Activated naive CD4-positive, alpha-beta T cell treated with Interleukin-2 at 50 U/mL for 16 hours (primary cell): ENCODE measurements around the gene RNF13.
A peak's percentile ranks its signal among the peaks of the same experiment; 100 is the strongest.
"Not testable (repeated sequence)": the region's sequence is repeated elsewhere in the genome, so short reads cannot be mapped to it uniquely, and the experiment has no call there.

Source experiments
- DNase-seq: peaks from one replicate; pipeline ENCODE4 v3.0.0-alpha.2; 2020

The RNF13 gene

GRCh38 chr3:149902498-149903139 lies 89.6 kb downstream of the RNF13 start:
- DNase-seq = no peak

- no peak for DNase-seq
Measured at GRCh38 chr3:149906036-149906435, 93.0 kb downstream of the RNF13 start.

GRCh38 chr3:149908424-149908957 lies 95.5 kb downstream of the RNF13 start:
- no peak for DNase-seq

- DNase-seq = no peak
Measured at GRCh38 chr3:149909923-149910322, 96.9 kb downstream of the RNF13 start.

- no peak for DNase-seq
Measured at GRCh38 chr3:149917124-149917667, 104.2 kb downstream of the RNF13 start.

- no peak for DNase-seq
Measured at GRCh38 chr3:149919509-149919908, 106.5 kb downstream of the RNF13 start.

GRCh38 chr3:149920119-149920518 lies 107.1 kb downstream of the RNF13 start:
- no peak for DNase-seq

- DNase-seq = no peak
Measured at GRCh38 chr3:149933008-149933407, 120.0 kb downstream of the RNF13 start.

- DNase-seq = no peak
Measured at GRCh38 chr3:149933858-149934257, 120.8 kb downstream of the RNF13 start.

- no peak for DNase-seq
Measured at GRCh38 chr3:149934524-149934923, 121.5 kb downstream of the RNF13 start.

- peak; percentile 33 for DNase-seq
Measured at GRCh38 chr3:149936812-149937230, 123.8 kb downstream of the RNF13 start.

GRCh38 chr3:149938392-149939055 lies 125.5 kb downstream of the RNF13 start:
- not testable (repeated sequence) for DNase-seq

- DNase-seq = no peak
Measured at GRCh38 chr3:149941186-149941585, 128.2 kb downstream of the RNF13 start.

- no peak for DNase-seq
Measured at GRCh38 chr3:149941946-149942345, 128.9 kb downstream of the RNF13 start.

- no peak for DNase-seq
Measured at GRCh38 chr3:149942409-149942808, 129.4 kb downstream of the RNF13 start.

- not testable (repeated sequence) for DNase-seq
Measured at GRCh38 chr3:149943966-149944365, 131.0 kb downstream of the RNF13 start.

GRCh38 chr3:149947231-149947630 lies 134.2 kb downstream of the RNF13 start:
- DNase-seq = no peak

- no peak for DNase-seq
Measured at GRCh38 chr3:149949181-149949580, 136.2 kb downstream of the RNF13 start.

GRCh38 chr3:149954812-149955211 lies 141.8 kb downstream of the RNF13 start:
- DNase-seq = no peak

GRCh38 chr3:149955449-149955848 lies 142.4 kb downstream of the RNF13 start:
- no peak for DNase-seq

GRCh38 chr3:149957361-149958125 lies 144.5 kb downstream of the RNF13 start:
- DNase-seq = no peak

- DNase-seq = no peak
Measured at GRCh38 chr3:149958171-149958796, 145.3 kb downstream of the RNF13 start.

- no peak for DNase-seq
Measured at GRCh38 chr3:149959443-149959842, 146.4 kb downstream of the RNF13 start.
